ENCODE measurements around the gene ERBB4. TPM values are rescaled to one million over a fixed set of nuclear protein-coding genes. Genes with fewer than 3 reads are reported as not detected.

Gene ERBB4
- total RNA-seq, 1 experiment from 2014 or later: 0.15 TPM

DNA sequence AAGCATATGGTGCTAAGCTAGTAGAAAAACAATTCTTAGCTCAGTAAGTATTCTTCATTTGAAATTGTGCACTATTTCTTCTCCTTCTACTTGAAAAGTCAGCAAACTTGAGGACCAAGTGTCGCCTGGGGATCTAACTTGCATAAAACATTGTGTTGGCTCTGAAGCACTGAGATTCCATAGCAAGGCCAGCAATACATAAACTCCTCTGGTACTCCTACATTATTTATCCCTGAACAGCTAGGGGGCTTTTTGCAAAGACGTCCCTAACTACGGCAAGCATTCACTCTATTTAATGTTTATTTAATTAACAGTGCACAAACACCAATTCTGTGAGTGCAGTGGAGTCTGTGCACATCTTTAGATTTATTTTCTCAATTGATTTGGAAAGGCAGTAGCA is 392.2 kb downstream of the ERBB4 start:
- no peaks in the 10 kb centered on the region for H3K9me3 ChIP-seq (ENCODE audit: control insufficient read depth, insufficient read depth, low read depth, low read length)
- ATAC-seq (no peak), DNase-seq (ENCODE audit: low read depth, low spot score) (no peak)
- no peaks in the 10 kb centered on the region for H3K4me1 ChIP-seq (ENCODE audit: control insufficient read depth, insufficient read depth, low read length)
- ChIA-PET POLR2A (no interaction called here), CTCF (interaction anchor here (0.6 kb wide), 1 partner anchor 396 kb away, joined by 7 read pairs; no protein-coding TSS in a partner anchor)
- no peak overlapping the region for H3K4me3 ChIP-seq (ENCODE audit: low read depth in 2 of 2, low read length in 2 of 2)
- H3K27ac ChIP-seq (ENCODE audit: low read length): no peak overlapping the region
- BruUV-seq (replicated peaks): no TSS peak
- in situ Hi-C loops (cut with HindIII; ENCODE audit: low pct_unique_long_range_greater_than_20kb, low sequenced_read_pairs) (no loop called here), intact Hi-C loops (cut with micrococcal nuclease; ENCODE audit: unreplicated experiment) (loop anchor here (5.0 to 10.0 kb wide), 2 partner anchors 398 to 421 kb away; no protein-coding TSS in a partner anchor)
- TF ChIP-seq TCF7L2 (IDR thresholded peaks at IDR 0.05; ENCODE audit: low read depth, low read length): no peak
- TF ChIP-seq, protein P1, sequence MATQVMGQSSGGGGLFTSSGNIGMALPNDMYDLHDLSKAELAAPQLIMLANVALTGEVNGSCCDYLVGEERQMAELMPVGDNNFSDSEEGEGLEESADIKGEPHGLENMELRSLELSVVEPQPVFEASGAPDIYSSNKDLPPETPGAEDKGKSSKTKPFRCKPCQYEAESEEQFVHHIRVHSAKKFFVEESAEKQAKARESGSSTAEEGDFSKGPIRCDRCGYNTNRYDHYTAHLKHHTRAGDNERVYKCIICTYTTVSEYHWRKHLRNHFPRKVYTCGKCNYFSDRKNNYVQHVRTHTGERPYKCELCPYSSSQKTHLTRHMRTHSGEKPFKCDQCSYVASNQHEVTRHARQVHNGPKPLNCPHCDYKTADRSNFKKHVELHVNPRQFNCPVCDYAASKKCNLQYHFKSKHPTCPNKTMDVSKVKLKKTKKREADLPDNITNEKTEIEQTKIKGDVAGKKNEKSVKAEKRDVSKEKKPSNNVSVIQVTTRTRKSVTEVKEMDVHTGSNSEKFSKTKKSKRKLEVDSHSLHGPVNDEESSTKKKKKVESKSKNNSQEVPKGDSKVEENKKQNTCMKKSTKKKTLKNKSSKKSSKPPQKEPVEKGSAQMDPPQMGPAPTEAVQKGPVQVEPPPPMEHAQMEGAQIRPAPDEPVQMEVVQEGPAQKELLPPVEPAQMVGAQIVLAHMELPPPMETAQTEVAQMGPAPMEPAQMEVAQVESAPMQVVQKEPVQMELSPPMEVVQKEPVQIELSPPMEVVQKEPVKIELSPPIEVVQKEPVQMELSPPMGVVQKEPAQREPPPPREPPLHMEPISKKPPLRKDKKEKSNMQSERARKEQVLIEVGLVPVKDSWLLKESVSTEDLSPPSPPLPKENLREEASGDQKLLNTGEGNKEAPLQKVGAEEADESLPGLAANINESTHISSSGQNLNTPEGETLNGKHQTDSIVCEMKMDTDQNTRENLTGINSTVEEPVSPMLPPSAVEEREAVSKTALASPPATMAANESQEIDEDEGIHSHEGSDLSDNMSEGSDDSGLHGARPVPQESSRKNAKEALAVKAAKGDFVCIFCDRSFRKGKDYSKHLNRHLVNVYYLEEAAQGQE (IDR thresholded peaks at IDR 0.05; ENCODE audit: insufficient read depth in 1 of 2, low read depth in 2 of 2, low read length in 1 of 2): no peak
- no peak for TF ChIP-seq CTCF (IDR thresholded peaks at IDR 0.05)
- TF ChIP-seq SIN3A (IDR thresholded peaks at IDR 0.05; ENCODE audit: borderline replicate concordance, insufficient read depth, low read depth, low read length): no peak
- TF ChIP-seq POLR2AphosphoS5 (IDR thresholded peaks at IDR 0.05; ENCODE audit: low read depth, low read length): no peak
- H3K36me3 ChIP-seq (ENCODE audit: control insufficient read depth, insufficient read depth, low read length): no peaks in the 10 kb centered on the region; the same call in 1 of the 2 replicates
- H3K27me3 ChIP-seq (ENCODE audit: control insufficient read depth, insufficient read depth, low read length): no peaks in the 10 kb centered on the region

DNA sequence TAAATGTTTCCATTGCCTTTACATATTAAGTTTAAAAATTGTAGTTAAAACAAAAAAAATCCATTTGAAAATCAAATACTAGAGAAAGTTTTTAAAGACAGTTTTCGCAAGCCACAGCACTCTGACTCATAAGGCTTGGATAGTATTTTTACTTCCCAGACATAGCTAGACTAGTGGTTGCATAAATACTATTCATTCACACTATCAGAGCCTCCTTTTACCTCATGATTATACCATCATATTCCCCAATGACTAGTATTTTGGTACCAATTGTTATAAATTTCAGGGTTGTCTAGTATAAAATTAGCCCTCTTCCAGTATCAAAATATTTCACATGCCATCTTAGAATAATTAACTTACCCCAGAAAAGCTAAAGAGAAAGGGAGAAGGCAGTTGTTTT is 393.5 kb downstream of the ERBB4 start:
- DNase-seq (ENCODE audit: low read depth, low spot score): no peak

More for the DNA sequence above, 393.5 kb downstream of the ERBB4 start:
- Histone ChIP-seq H3K27ac (ENCODE audit: low read length) (no peak overlapping the region), H3K9me3 (ENCODE audit: control insufficient read depth, insufficient read depth, low read depth, low read length) (no peaks in the 10 kb centered on the region), H3K4me1 (ENCODE audit: control insufficient read depth, insufficient read depth, low read length) (no peaks in the 10 kb centered on the region), H3K4me3 (ENCODE audit: low read depth in 2 of 2, low read length in 2 of 2) (no peak overlapping the region), H3K36me3 (ENCODE audit: control insufficient read depth, insufficient read depth, low read length) (no peaks in the 10 kb centered on the region; the same call in 1 of the 2 replicates), H3K27me3 (ENCODE audit: control insufficient read depth, insufficient read depth, low read length) (no peaks in the 10 kb centered on the region)
- ATAC-seq: no peak
- no peak for TF ChIP-seq POLR2AphosphoS5 (IDR thresholded peaks at IDR 0.05; ENCODE audit: low read depth, low read length)
- TF ChIP-seq, protein P1 (IDR thresholded peaks at IDR 0.05; ENCODE audit: insufficient read depth in 1 of 2, low read depth in 2 of 2, low read length in 1 of 2): no peak
- TF ChIP-seq SIN3A (IDR thresholded peaks at IDR 0.05; ENCODE audit: borderline replicate concordance, insufficient read depth, low read depth, low read length): no peak
- no peak for TF ChIP-seq CTCF (IDR thresholded peaks at IDR 0.05)
- no peak for TF ChIP-seq TCF7L2 (IDR thresholded peaks at IDR 0.05; ENCODE audit: low read depth, low read length)
- intact Hi-C loops (cut with micrococcal nuclease; ENCODE audit: unreplicated experiment) (loop anchor here (5.0 to 10.0 kb wide), 2 partner anchors 400 to 422 kb away; no protein-coding TSS in a partner anchor), in situ Hi-C loops (cut with HindIII; ENCODE audit: low pct_unique_long_range_greater_than_20kb, low sequenced_read_pairs) (no loop called here)
- POLR2A ChIA-PET: no interaction called here
- CTCF ChIA-PET: interaction anchor here (0.6 kb wide), 1 partner anchor 168 kb away, joined by 6 read pairs; no protein-coding TSS in a partner anchor
- no TSS peak for BruUV-seq (replicated peaks)
